ENCODE results near the gene PEDS1. TPM values are rescaled to one million over a fixed set of nuclear protein-coding genes. Genes with fewer than 3 reads are reported as not detected.

The PEDS1 gene
- total and polyA plus RNA-seq, 2 of the 13 experiments (the other 11 are each of a cell fraction or from before 2014, with no cell fraction given), result 30.5 to 93.9 TPM

- TF ChIP-seq, protein P1, sequence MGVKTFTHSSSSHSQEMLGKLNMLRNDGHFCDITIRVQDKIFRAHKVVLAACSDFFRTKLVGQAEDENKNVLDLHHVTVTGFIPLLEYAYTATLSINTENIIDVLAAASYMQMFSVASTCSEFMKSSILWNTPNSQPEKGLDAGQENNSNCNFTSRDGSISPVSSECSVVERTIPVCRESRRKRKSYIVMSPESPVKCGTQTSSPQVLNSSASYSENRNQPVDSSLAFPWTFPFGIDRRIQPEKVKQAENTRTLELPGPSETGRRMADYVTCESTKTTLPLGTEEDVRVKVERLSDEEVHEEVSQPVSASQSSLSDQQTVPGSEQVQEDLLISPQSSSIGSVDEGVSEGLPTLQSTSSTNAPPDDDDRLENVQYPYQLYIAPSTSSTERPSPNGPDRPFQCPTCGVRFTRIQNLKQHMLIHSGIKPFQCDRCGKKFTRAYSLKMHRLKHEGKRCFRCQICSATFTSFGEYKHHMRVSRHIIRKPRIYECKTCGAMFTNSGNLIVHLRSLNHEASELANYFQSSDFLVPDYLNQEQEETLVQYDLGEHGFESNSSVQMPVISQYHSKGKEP (CRISPR knock-in tag; IDR thresholded peaks at IDR 0.05), result 0 out of 2 replicates have a peak, but pooled peaks have one; percentile 17
- peak; percentile 45; the same call in 1 of the 2 replicates for TF ChIP-seq MYC (CRISPR knock-in tag; IDR thresholded peaks at IDR 0.05; ENCODE audit: borderline replicate concordance)
- TF ChIP-seq KLF9 (CRISPR knock-in tag; IDR thresholded peaks at IDR 0.05; ENCODE audit: low read depth), result no peak
- TF ChIP-seq ESRRA (CRISPR knock-in tag; IDR thresholded peaks at IDR 0.05; ENCODE audit: low read depth), result peak; percentile 85; the same call in 1 of the 2 replicates
- no peak for TF ChIP-seq HNF4G (IDR thresholded peaks at IDR 0.05; ENCODE audit: borderline replicate concordance, low read depth, low read length)
- TF ChIP-seq HNF4G (CRISPR knock-in tag; IDR thresholded peaks at IDR 0.05; ENCODE audit: borderline replicate concordance, low read depth), result 0 out of 2 replicates have a peak, but pooled peaks have one; percentile 39
- peak; percentile 97 for TF ChIP-seq BHLHE40 (IDR thresholded peaks at IDR 0.05; ENCODE audit: low read length)
- TF ChIP-seq MED1 (CRISPR knock-in tag; IDR thresholded peaks at IDR 0.05), result peak; percentile 71
- no peak for TF ChIP-seq ZNF607 (CRISPR knock-in tag; IDR thresholded peaks at IDR 0.05; ENCODE audit: borderline replicate concordance)
- TF ChIP-seq ERF (CRISPR knock-in tag; IDR thresholded peaks at IDR 0.05), result peak; percentile 47; the same call in 1 of the 2 replicates
- no peak for TF ChIP-seq SP140L (CRISPR knock-in tag; IDR thresholded peaks at IDR 0.05; ENCODE audit: borderline replicate concordance)
- TF ChIP-seq, protein P2, sequence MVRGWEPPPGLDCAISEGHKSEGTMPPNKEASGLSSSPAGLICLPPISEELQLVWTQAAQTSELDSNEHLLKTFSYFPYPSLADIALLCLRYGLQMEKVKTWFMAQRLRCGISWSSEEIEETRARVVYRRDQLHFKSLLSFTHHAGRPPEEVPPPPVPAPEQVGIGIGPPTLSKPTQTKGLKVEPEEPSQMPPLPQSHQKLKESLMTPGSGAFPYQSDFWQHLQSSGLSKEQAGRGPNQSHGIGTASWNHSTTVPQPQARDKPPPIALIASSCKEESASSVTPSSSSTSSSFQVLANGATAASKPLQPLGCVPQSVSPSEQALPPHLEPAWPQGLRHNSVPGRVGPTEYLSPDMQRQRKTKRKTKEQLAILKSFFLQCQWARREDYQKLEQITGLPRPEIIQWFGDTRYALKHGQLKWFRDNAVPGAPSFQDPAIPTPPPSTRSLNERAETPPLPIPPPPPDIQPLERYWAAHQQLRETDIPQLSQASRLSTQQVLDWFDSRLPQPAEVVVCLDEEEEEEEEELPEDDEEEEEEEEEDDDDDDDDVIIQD (CRISPR knock-in tag; IDR thresholded peaks at IDR 0.05; ENCODE audit: low read depth), result peak; percentile 61; the same call in 1 of the 2 replicates
- TF ChIP-seq ZNF432 (CRISPR knock-in tag; IDR thresholded peaks at IDR 0.05; ENCODE audit: borderline replicate concordance), result no peak
- TF ChIP-seq BRCA1 (CRISPR knock-in tag; IDR thresholded peaks at IDR 0.05), result no peak
- no peak for TF ChIP-seq RAD51 (IDR thresholded peaks at IDR 0.05; ENCODE audit: borderline replicate concordance)
- peak; percentile 68; the same call in 1 of the 2 replicates for TF ChIP-seq SNAPC4 (CRISPR knock-in tag; IDR thresholded peaks at IDR 0.05)
- TF ChIP-seq NBN (conservative IDR thresholded peaks at IDR 0.05), result no peak
- TF ChIP-seq ZKSCAN1 (IDR thresholded peaks at IDR 0.05; ENCODE audit: low read length), result peak; percentile 32; the same call in 1 of the 2 replicates
- peak; percentile 73 for TF ChIP-seq ZNF205 (CRISPR knock-in tag; IDR thresholded peaks at IDR 0.05)
Measured at GRCh38 chr20:50120935-50121693, 32.4 kb downstream of the PEDS1 start (continued).

All from HepG2 (cell line).